K562 (cell line): ENCODE results near the gene S1PR1. TPM values are rescaled to one million over a fixed set of nuclear protein-coding genes. Genes with fewer than 3 reads are reported as not detected.

ENCODE experiments used
- ATAC-seq: fragments of 200-7000 bp; cut with Tn5 transposase; 3 replicates; pipeline ENCODE4 v1.9.1; 2020; ENCODE audit warnings: moderate library complexity
- BruUV-seq: library from RNA; stranded (reverse); fragments of 400-500 nt; replicated peaks from 2 replicates; lab custom pipeline; 2021; lab: Mats Ljungman, UMichigan
- CTCF ChIA-PET: fragments of 300-600 bp; formaldehyde crosslinking; extraction: SDS; loops from one replicate; lab custom pipeline; 2021; ENCODE audit warnings: low intra/inter-chr PET ratio; lab: Yijun Ruan, JAX
- POLR2A ChIA-PET: fragments of 300-600, 350-650 bp; sonication (Branson Sonifier 250); formaldehyde crosslinking; extraction: SDS; loops from one replicate; lab custom pipeline; 2021; ENCODE audit warnings: antibody characterized with exemption, inconsistent platforms; lab: Yijun Ruan, JAX
- DNase-seq, 4 experiments: peaks; one replicate each; pipeline versions ENCODE4 v3.0.0 to v3.0.0-alpha.2; 2011 to 2018; ENCODE audit warnings: low spot score in 3 of 4, mixed read lengths in 3 of 4; ENCODE audit errors: extremely low read depth in 1 of 4
- FAIRE-seq: peaks from 2 replicates; lab custom pipeline; 2011; peaks lifted over from hg19 to GRCh38; lab: Jason Lieb, UNC
- H2AFZ ChIP-seq: 2 replicates; pipeline ENCODE4 v1.6.0; 2011; ENCODE audit warnings: low read depth, low read length, control low read depth, inconsistent platforms
- H3K27ac ChIP-seq: fragments of 200-600 bp; 3 replicates; pipeline ENCODE4 v1.8.0; 2011; ENCODE audit warnings: low read depth, mild to moderate bottlenecking, control low read depth, inconsistent platforms, low read length, moderate library complexity, mixed read lengths; ENCODE audit errors: extremely low read depth
- H3K27me3 ChIP-seq, 2 experiments: fragments of 300-600 bp in 1 of 2; 2 replicates in 1 of 2; 3 replicates in 1 of 2; pipeline versions ENCODE4 v1.6.0 to v1.8.0; 2011; ENCODE audit warnings: inconsistent platforms in 2 of 2, low read length in 2 of 2, mild to moderate bottlenecking in 1 of 2, mixed read lengths in 1 of 2, moderate library complexity in 1 of 2; ENCODE audit not compliant: control insufficient read depth in 2 of 2, insufficient read depth in 2 of 2
- H3K36me3 ChIP-seq: fragments of 300-600 bp; 3 replicates; pipeline ENCODE4 v1.8.0; 2011; ENCODE audit warnings: mild to moderate bottlenecking, low read length, inconsistent platforms; ENCODE audit not compliant: control insufficient read depth, insufficient read depth
- H3K4me1 ChIP-seq, 2 experiments: fragments of 200-600 bp in 1 of 2; replicated peaks in 1 of 2; 2 replicates in 1 of 2; 3 replicates in 1 of 2; pipeline versions ENCODE4 v1.5.1 to v1.8.0; 2011; ENCODE audit warnings: inconsistent platforms in 2 of 2, low read length in 2 of 2, mild to moderate bottlenecking in 1 of 2, mixed read lengths in 1 of 2, moderate library complexity in 1 of 2; ENCODE audit not compliant: control insufficient read depth in 2 of 2, insufficient read depth in 2 of 2
- H3K4me2 ChIP-seq: 2 replicates; pipeline ENCODE4 v1.6.1; 2011; ENCODE audit warnings: low read length, control low read depth, inconsistent platforms, mixed read lengths; ENCODE audit not compliant: insufficient read depth
- H3K4me3 ChIP-seq: fragments of 200-600 bp; sonication (generic), shearing (Covaris generic); 2 replicates; pipeline ENCODE4 v1.5.1; 2016; ENCODE audit warnings: control low read depth, inconsistent platforms
- H3K79me2 ChIP-seq: fragments of 200-600 bp; 3 replicates; pipeline ENCODE4 v1.8.0; 2011; ENCODE audit warnings: low read length, inconsistent platforms; ENCODE audit not compliant: control insufficient read depth, insufficient read depth
- H3K9ac ChIP-seq, 2 experiments: 2 replicates each; pipeline versions ENCODE4 v1.6.0 to v1.6.1; 2011; ENCODE audit warnings: low read depth in 2 of 2, low read length in 2 of 2, control low read depth in 1 of 2, inconsistent platforms in 1 of 2, mild to moderate bottlenecking in 1 of 2, mixed read lengths in 1 of 2; ENCODE audit not compliant: insufficient read depth in 1 of 2
- H3K9me1 ChIP-seq: one replicate; pipeline ENCODE4 v1.6.0; 2011; ENCODE audit warnings: inconsistent platforms, mild to moderate bottlenecking, low read length, moderate library complexity; ENCODE audit not compliant: control insufficient read depth, insufficient read depth
- H3K9me3 ChIP-seq: replicated peaks from 2 replicates; pipeline ENCODE4 v1.5.1; 2011; ENCODE audit warnings: low read depth, low read length, inconsistent platforms; ENCODE audit not compliant: control insufficient read depth, insufficient read depth
- H4K20me1 ChIP-seq: replicated peaks from 2 replicates; pipeline ENCODE4 v1.6.1; 2011; ENCODE audit warnings: low read length, inconsistent platforms, mixed read lengths; ENCODE audit not compliant: control insufficient read depth, insufficient read depth
- CEBPB ChIP-seq: fragments of 450-650 bp; IDR thresholded peaks from 2 replicates; pipeline ENCODE4 v1.6.1; 2016; ENCODE audit warnings: missing genetic modification characterization, missing compliant biosample characterization
- CEBPG ChIP-seq, 3 experiments: fragments of 200-800 bp in 1 of 3; sonication (Bioruptor generic) in 1 of 3; sonication (generic) in 1 of 3; formaldehyde crosslinking in 1 of 3; IDR thresholded peaks in 2 of 3; conservative IDR thresholded peaks in 1 of 3; 2 replicates each; pipeline versions ENCODE4 v1.6.1 to v1.8.0; 2016 to 2022; ENCODE audit warnings: missing compliant biosample characterization in 2 of 3, missing genetic modification characterization in 2 of 3, mild to moderate bottlenecking in 1 of 3, missing genetic modification reagents in 1 of 3
- CLOCK ChIP-seq: fragments of 250-450 bp; sonication (Bioruptor Pico); IDR thresholded peaks from 2 replicates; pipeline ENCODE4 v1.4.0; 2020; ENCODE audit warnings: mild to moderate bottlenecking, moderate library complexity, borderline replicate concordance
- ETS2 ChIP-seq: IDR thresholded peaks from 2 replicates; pipeline ENCODE4 v1.6.1; 2016; ENCODE audit warnings: borderline replicate concordance, missing genetic modification characterization, mild to moderate bottlenecking, moderate library complexity, missing compliant biosample characterization; ENCODE audit not compliant: poor library complexity, severe bottlenecking
- FOXJ2 ChIP-seq: fragments of 200-800 bp; sonication (Bioruptor generic); IDR thresholded peaks from 2 replicates; pipeline ENCODE4 v1.6.1; 2016; ENCODE audit warnings: missing genetic modification characterization, missing compliant biosample characterization
- FUS ChIP-seq: fragments of 200-400 bp; formaldehyde crosslinking; optimal IDR thresholded peaks from 2 replicates; pipeline ENCODE3; 2017; ENCODE audit warnings: low read depth, low read length
- ILK ChIP-seq: fragments of 450-650 bp; IDR thresholded peaks from 2 replicates; pipeline ENCODE4 v1.6.1; 2016; ENCODE audit warnings: missing genetic modification characterization, low read depth, mild to moderate bottlenecking, missing compliant biosample characterization, moderate library complexity, borderline replicate concordance
- MEF2D ChIP-seq: conservative IDR thresholded peaks from 2 replicates; pipeline ENCODE4 v1.6.1; 2016; ENCODE audit warnings: low read depth, missing genetic modification characterization, missing compliant biosample characterization
- REST ChIP-seq, 2 experiments: fragments of 450-650 bp; formaldehyde crosslinking in 1 of 2; IDR thresholded peaks; 2 replicates each; pipeline versions ENCODE4 v1.4.0 to v1.6.1; 2014 to 2020; ENCODE audit warnings: mild to moderate bottlenecking in 2 of 2, borderline replicate concordance in 1 of 2, low read depth in 1 of 2
- SIN3A ChIP-seq, 2 experiments: fragments of 150-350 bp in 1 of 2; IDR thresholded peaks; 2 replicates each; pipeline ENCODE4 v1.6.1; 2011 to 2016; ENCODE audit warnings: borderline replicate concordance in 2 of 2, low read depth in 2 of 2, low read length in 2 of 2, mild to moderate bottlenecking in 2 of 2, moderate library complexity in 2 of 2; ENCODE audit not compliant: control insufficient read depth in 1 of 2
- WGBS: fragments of 100-300 bp; shearing (Covaris generic); methylation state at CpG from one replicate; pipeline ENCODE4 v1.1.6; 2016; ENCODE audit warnings: low coverage, mixed read lengths; ENCODE audit not compliant: insufficient coverage; ENCODE audit errors: missing lambda C conversion rate; 5-methylcytosine and 5-hydroxymethylcytosine counted together
- in situ Hi-C: fragments of 300-500 bp; cut with MboI; formaldehyde crosslinking; loops from 4 replicates; pipeline ENCODE4 v1.15.0; 2018; ENCODE audit warnings: inconsistent platforms, mixed read lengths
- intact Hi-C: fragments of 100-400 bp; cut with micrococcal nuclease; formaldehyde crosslinking; loops from 2 replicates; pipeline ENCODE4 v1.14.2; 2022
- polyA plus RNA-seq, 8 experiments: library from polyadenylated mRNA; depleted of rRNA in 4 of 8; stranded (reverse) in 5 of 8; unstranded in 3 of 8; fragments of >200 nt; fragmentation: Nextera tagmentation in 2 of 8; fragmentation: Illumina TruSeq in 1 of 8; extraction: Ambion mirVana in 2 of 8; extraction: Trizol in 1 of 8; gene quantifications; 2 replicates each; pipeline versions ENCODE4 v1.2.1 to v1.2.3, GENCODE V29; 2011 to 2014; ENCODE audit warnings: inconsistent platforms in 1 of 8, missing spikeins in 1 of 8
- total RNA-seq, 7 experiments: library from RNA; depleted of rRNA in 6 of 7; stranded (reverse); fragments of >200 nt in 6 of 7; fragmentation: Illumina TruSeq in 2 of 7; extraction: Trizol in 2 of 7; gene quantifications; 2 replicates each; pipeline versions ENCODE4 v1.2.1 to v1.2.3, GENCODE V29; 2011 to 2021; ENCODE audit warnings: low replicate concordance in 1 of 7

Gene S1PR1
- total and polyA plus RNA-seq, 9 of the 15 experiments (the other 6 are each of a cell fraction or from before 2014, with no cell fraction given), result 0.22 to 1.2 (median 0.43) TPM

- Histone ChIP-seq H3K9me1 (no peaks in the 10 kb centered on the region), H3K79me2 (no peaks in the 10 kb centered on the region), H3K4me1 (peaks cover 0 to 10% of the 10 kb centered on the region in 2 experiments; a peak in 2 of 5 replicates), H3K36me3 (no peaks in the 10 kb centered on the region), H2AFZ (no peak overlapping the region), H3K27ac (no peak overlapping the region), H3K9ac (no peak overlapping the region), H3K4me2 (no peak overlapping the region), H3K27me3 (no peaks in the 10 kb centered on the region; a peak in 1 of 5 replicates), H4K20me1 (no peaks in the 10 kb centered on the region), H3K4me3 (no peak overlapping the region), H3K9me3 (no peaks in the 10 kb centered on the region)
- intact Hi-C loops, result no loop called here
- ATAC-seq, result no peak
- no TSS peak for BruUV-seq
- DNase-seq, result no peak
- ChIA-PET CTCF (no interaction called here), POLR2A (no interaction called here)
- in situ Hi-C loops, result no loop called here
- FAIRE-seq, result no peak
- 6% methylated on average over 6 of the region's 6 CpGs for WGBS
- TF ChIP-seq CLOCK (CRISPR knock-in tag) (no peak), SIN3A (IDR thresholded peaks at IDR 0.05; ENCODE audit: borderline replicate concordance in 2 of 2, control insufficient read depth in 1 of 2, low read depth in 2 of 2, low read length in 2 of 2) (no peak), ILK (tag) (no peak), CEBPB (tag) (no peak), ETS2 (tag) (no peak), FOXJ2 (no peak), CEBPG (CRISPR knock-in tag; IDR thresholded peaks at IDR 0.05) (no peak), CEBPG (tag; conservative IDR thresholded peaks at IDR 0.05 in 1 of 2, IDR thresholded peaks at IDR 0.05 in 1 of 2) (no peak), MEF2D (tag) (no peak), REST (IDR thresholded peaks at IDR 0.05; ENCODE audit: borderline replicate concordance) (no peak), REST (CRISPR knock-in tag; IDR thresholded peaks at IDR 0.05; ENCODE audit: low read depth) (no peak), FUS (no peak)
Observed at GRCh38 chr1:101276818-101277217, 40.0 kb downstream of the S1PR1 start.
